Measurements from ENCODE around the gene LRRC23. TPM values are rescaled to one million over a fixed set of nuclear protein-coding genes. Genes with fewer than 3 reads are reported as not detected.

The LRRC23 gene
- total and polyA plus RNA-seq, 2 of the 13 experiments (the other 11 are each of a cell fraction or from before 2014, with no cell fraction given): 6.0 to 7.8 TPM

- TF ChIP-seq ZFP36L1 (CRISPR knock-in tag; IDR thresholded peaks at IDR 0.05): peak; percentile 89
- peak; percentile 90; the same call in 1 of the 2 replicates for TF ChIP-seq ZNF607 (CRISPR knock-in tag; IDR thresholded peaks at IDR 0.05; ENCODE audit: borderline replicate concordance)
- no peak for TF ChIP-seq FOXM1 (CRISPR knock-in tag; IDR thresholded peaks at IDR 0.05)
- TF ChIP-seq ELK4 (CRISPR knock-in tag; IDR thresholded peaks at IDR 0.05; ENCODE audit: borderline replicate concordance): no peak
- TF ChIP-seq ZNF556 (CRISPR knock-in tag; IDR thresholded peaks at IDR 0.05; ENCODE audit: borderline replicate concordance): peak; percentile 52; the same call in 1 of the 2 replicates
- TF ChIP-seq ZNF772 (CRISPR knock-in tag; IDR thresholded peaks at IDR 0.05): peak; percentile 77
- TF ChIP-seq FOXA1 (IDR thresholded peaks at IDR 0.05): no peak
- TF ChIP-seq FOXA1 (CRISPR knock-in tag; IDR thresholded peaks at IDR 0.05): peak; percentile 35; the same call in 1 of the 2 replicates
- peak; percentile 92 for TF ChIP-seq ATF7-NPFF (CRISPR knock-in tag; IDR thresholded peaks at IDR 0.05; ENCODE audit: low read depth)
- TF ChIP-seq, protein P1, sequence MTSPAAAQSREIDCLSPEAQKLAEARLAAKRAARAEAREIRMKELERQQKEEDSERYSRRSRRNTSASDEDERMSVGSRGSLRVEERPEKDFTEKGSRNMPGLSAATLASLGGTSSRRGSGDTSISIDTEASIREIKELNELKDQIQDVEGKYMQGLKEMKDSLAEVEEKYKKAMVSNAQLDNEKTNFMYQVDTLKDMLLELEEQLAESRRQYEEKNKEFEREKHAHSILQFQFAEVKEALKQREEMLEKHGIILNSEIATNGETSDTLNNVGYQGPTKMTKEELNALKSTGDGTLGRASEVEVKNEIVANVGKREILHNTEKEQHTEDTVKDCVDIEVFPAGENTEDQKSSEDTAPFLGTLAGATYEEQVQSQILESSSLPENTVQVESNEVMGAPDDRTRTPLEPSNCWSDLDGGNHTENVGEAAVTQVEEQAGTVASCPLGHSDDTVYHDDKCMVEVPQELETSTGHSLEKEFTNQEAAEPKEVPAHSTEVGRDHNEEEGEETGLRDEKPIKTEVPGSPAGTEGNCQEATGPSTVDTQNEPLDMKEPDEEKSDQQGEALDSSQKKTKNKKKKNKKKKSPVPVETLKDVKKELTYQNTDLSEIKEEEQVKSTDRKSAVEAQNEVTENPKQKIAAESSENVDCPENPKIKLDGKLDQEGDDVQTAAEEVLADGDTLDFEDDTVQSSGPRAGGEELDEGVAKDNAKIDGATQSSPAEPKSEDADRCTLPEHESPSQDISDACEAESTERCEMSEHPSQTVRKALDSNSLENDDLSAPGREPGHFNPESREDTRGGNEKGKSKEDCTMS (CRISPR knock-in tag; conservative IDR thresholded peaks at IDR 0.05): no peak
- TF ChIP-seq ZFY (CRISPR knock-in tag; IDR thresholded peaks at IDR 0.05): peak; percentile 69
- TF ChIP-seq TRIM24 (CRISPR knock-in tag; IDR thresholded peaks at IDR 0.05): no peak
- peak; percentile 80; the same call in 1 of the 2 replicates for TF ChIP-seq ZNF546 (CRISPR knock-in tag; conservative IDR thresholded peaks at IDR 0.05)
- TF ChIP-seq, protein P2, sequence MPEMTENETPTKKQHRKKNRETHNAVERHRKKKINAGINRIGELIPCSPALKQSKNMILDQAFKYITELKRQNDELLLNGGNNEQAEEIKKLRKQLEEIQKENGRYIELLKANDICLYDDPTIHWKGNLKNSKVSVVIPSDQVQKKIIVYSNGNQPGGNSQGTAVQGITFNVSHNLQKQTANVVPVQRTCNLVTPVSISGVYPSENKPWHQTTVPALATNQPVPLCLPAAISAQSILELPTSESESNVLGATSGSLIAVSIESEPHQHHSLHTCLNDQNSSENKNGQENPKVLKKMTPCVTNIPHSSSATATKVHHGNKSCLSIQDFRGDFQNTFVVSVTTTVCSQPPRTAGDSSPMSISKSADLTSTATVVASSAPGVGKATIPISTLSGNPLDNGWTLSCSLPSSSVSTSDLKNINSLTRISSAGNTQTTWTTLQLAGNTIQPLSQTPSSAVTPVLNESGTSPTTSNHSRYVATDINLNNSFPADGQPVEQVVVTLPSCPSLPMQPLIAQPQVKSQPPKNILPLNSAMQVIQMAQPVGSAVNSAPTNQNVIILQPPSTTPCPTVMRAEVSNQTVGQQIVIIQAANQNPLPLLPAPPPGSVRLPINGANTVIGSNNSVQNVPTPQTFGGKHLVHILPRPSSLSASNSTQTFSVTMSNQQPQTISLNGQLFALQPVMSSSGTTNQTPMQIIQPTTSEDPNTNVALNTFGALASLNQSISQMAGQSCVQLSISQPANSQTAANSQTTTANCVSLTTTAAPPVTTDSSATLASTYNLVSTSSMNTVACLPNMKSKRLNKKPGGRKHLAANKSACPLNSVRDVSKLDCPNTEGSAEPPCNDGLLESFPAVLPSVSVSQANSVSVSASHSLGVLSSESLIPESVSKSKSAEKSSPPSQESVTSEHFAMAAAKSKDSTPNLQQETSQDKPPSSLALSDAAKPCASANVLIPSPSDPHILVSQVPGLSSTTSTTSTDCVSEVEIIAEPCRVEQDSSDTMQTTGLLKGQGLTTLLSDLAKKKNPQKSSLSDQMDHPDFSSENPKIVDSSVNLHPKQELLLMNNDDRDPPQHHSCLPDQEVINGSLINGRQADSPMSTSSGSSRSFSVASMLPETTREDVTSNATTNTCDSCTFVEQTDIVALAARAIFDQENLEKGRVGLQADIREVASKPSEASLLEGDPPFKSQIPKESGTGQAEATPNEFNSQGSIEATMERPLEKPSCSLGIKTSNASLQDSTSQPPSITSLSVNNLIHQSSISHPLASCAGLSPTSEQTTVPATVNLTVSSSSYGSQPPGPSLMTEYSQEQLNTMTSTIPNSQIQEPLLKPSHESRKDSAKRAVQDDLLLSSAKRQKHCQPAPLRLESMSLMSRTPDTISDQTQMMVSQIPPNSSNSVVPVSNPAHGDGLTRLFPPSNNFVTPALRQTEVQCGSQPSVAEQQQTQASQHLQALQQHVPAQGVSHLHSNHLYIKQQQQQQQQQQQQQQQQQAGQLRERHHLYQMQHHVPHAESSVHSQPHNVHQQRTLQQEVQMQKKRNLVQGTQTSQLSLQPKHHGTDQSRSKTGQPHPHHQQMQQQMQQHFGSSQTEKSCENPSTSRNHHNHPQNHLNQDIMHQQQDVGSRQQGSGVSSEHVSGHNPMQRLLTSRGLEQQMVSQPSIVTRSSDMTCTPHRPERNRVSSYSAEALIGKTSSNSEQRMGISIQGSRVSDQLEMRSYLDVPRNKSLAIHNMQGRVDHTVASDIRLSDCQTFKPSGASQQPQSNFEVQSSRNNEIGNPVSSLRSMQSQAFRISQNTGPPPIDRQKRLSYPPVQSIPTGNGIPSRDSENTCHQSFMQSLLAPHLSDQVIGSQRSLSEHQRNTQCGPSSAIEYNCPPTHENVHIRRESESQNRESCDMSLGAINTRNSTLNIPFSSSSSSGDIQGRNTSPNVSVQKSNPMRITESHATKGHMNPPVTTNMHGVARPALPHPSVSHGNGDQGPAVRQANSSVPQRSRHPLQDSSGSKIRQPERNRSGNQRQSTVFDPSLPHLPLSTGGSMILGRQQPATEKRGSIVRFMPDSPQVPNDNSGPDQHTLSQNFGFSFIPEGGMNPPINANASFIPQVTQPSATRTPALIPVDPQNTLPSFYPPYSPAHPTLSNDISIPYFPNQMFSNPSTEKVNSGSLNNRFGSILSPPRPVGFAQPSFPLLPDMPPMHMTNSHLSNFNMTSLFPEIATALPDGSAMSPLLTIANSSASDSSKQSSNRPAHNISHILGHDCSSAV (CRISPR knock-in tag; IDR thresholded peaks at IDR 0.05; ENCODE audit: borderline replicate concordance): 0 out of 2 replicates have a peak, but pooled peaks have one; percentile 53
These were observed 13.6 kb upstream of the LRRC23 start (continued) for GRCh38 chr12:6890789-6891645.
